Thyroid gland (tissue), 4 donors: ENCODE results near the gene DCAF7.

ENCODE experiments used
- CTCF ChIP-seq, 6 experiments: fragments of 200-600 bp in 3 of 6; fragments of 450-650 bp in 3 of 6; sonication (generic) in 3 of 6; IDR thresholded peaks; one replicate each; pipeline ENCODE4 v1.5.1; 2016 to 2019; ENCODE audit warnings: antibody characterized with exemption in 6 of 6, mild to moderate bottlenecking in 2 of 6, inconsistent platforms in 1 of 6, moderate library complexity in 1 of 6
- POLR2A ChIP-seq, 2 donors: fragments of 450-650 bp; IDR thresholded peaks; one replicate each; pipeline ENCODE4 v1.6.1; 2017; ENCODE audit warnings: antibody characterized with exemption in 2 of 2, mild to moderate bottlenecking in 2 of 2, moderate library complexity in 1 of 2

GRCh38 chr17:63592797-63593196 lies 42.5 kb downstream of the DCAF7 start:
- TF ChIP-seq CTCF (IDR thresholded peaks at IDR 0.05) (no peak), POLR2A (IDR thresholded peaks at IDR 0.05) (no peak)
